Measurements from ENCODE around the gene TMEM272.

TMEM272 gene

GRCh38 chr13:51811920-51812451 is 33.0 kb downstream of the TMEM272 start:
- DNase-seq (ENCODE audit: low spot score): no peak
- TF ChIP-seq, protein P1, sequence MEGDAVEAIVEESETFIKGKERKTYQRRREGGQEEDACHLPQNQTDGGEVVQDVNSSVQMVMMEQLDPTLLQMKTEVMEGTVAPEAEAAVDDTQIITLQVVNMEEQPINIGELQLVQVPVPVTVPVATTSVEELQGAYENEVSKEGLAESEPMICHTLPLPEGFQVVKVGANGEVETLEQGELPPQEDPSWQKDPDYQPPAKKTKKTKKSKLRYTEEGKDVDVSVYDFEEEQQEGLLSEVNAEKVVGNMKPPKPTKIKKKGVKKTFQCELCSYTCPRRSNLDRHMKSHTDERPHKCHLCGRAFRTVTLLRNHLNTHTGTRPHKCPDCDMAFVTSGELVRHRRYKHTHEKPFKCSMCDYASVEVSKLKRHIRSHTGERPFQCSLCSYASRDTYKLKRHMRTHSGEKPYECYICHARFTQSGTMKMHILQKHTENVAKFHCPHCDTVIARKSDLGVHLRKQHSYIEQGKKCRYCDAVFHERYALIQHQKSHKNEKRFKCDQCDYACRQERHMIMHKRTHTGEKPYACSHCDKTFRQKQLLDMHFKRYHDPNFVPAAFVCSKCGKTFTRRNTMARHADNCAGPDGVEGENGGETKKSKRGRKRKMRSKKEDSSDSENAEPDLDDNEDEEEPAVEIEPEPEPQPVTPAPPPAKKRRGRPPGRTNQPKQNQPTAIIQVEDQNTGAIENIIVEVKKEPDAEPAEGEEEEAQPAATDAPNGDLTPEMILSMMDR (IDR thresholded peaks at IDR 0.05; ENCODE audit: extremely low read depth, insufficient read depth, missing control alignments): no peak
- in situ Hi-C loops (cut with MboI; ENCODE audit: low pct_unique_long_range_greater_than_20kb, low sequenced_read_pairs, unreplicated experiment): loop anchor here (25.0 kb wide), 2 partner anchors 325 to 675 kb away; partner anchors contain the start of gene NEK5

GRCh38 chr13:51811046-51811445 is 33.9 kb downstream of the TMEM272 start:
- in situ Hi-C loops (cut with MboI; ENCODE audit: low pct_unique_long_range_greater_than_20kb, low sequenced_read_pairs, unreplicated experiment): loop anchor here (25.0 kb wide), 2 partner anchors 326 to 674 kb away; partner anchors contain the start of gene NEK5
- TF ChIP-seq, protein P1 (IDR thresholded peaks at IDR 0.05; ENCODE audit: extremely low read depth, insufficient read depth, missing control alignments): no peak

DNA sequence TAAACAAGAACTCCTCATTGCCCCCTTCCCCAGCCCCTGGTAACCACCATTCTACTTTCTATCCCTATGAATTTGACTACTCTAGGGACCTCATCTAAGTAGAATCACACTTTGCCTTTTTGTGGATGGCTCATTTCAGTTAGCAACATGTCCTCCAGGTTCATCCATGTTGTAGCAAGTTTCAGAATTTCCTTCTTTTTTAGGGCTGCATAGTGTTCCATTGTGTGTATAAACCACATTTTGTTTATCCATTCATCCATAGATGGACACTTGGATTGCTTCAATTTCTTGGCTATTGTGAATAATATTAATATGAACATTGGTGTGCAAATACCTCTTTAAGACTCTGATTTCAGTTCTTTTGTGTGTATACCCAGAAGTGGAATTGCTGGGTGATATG is 36.2 kb downstream of the TMEM272 start:
- in situ Hi-C loops (cut with MboI; ENCODE audit: low pct_unique_long_range_greater_than_20kb, low sequenced_read_pairs, unreplicated experiment): loop anchor here (10.0 to 25.0 kb wide), 3 partner anchors 328 to 672 kb away; partner anchors contain the start of gene NEK5
- no peak for DNase-seq (ENCODE audit: low spot score)
- TF ChIP-seq, protein P1 (IDR thresholded peaks at IDR 0.05; ENCODE audit: extremely low read depth, insufficient read depth, missing control alignments): no peak

More at GRCh38 chr13:51811046-51811445, 33.9 kb downstream of the TMEM272 start:
- no peak for DNase-seq (ENCODE audit: low spot score)

DNA sequence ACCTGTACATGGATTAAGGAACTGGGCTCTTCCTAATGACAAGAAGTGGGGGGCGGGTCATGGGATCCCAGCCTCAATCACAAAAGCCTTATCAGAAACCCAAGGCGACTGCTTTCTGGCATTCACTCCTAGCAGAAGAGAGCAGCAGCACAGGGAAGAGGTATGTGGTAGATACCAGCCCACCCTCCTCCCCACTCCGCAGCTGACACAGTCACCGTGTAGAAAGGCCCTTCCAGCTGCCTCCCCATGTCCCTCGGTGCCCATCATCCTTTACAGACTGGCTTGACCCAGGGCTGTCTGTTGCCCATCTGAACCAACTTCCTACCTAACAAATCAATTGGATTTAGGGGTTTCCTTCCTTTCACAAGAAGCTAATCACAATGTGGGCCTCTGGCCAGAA is 37.9 kb downstream of the TMEM272 start:
- no peak for DNase-seq (ENCODE audit: low spot score)
- TF ChIP-seq, protein P1 (IDR thresholded peaks at IDR 0.05; ENCODE audit: extremely low read depth, insufficient read depth, missing control alignments): no peak
- in situ Hi-C loops (cut with MboI; ENCODE audit: low pct_unique_long_range_greater_than_20kb, low sequenced_read_pairs, unreplicated experiment): loop anchor here (10.0 to 25.0 kb wide), 3 partner anchors 330 to 670 kb away; partner anchors contain the start of gene NEK5

DNA sequence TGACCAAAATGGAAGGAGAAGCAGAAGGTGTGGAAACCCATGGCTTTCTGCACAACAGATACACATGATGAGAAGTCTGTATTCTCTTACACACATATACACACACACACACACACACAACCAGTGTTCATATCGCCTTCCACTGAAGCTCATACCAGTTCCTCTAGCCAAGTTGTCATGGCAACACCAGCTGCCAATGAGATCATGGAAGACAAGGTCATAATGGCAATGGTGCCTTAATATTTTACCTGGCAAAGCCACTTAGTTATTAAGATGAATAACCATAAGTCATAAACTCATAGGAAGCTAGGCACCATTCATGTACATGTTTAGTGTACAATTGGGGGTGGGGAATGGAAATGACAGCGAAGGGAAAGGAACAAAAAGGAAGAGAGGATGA is 38.4 kb downstream of the TMEM272 start:
- in situ Hi-C loops (cut with MboI; ENCODE audit: low pct_unique_long_range_greater_than_20kb, low sequenced_read_pairs, unreplicated experiment): loop anchor here (10.0 to 25.0 kb wide), 3 partner anchors 331 to 669 kb away; partner anchors contain the start of gene NEK5
- TF ChIP-seq, protein P1 (IDR thresholded peaks at IDR 0.05; ENCODE audit: extremely low read depth, insufficient read depth, missing control alignments): no peak
- no peak for DNase-seq (ENCODE audit: low spot score)

DNA sequence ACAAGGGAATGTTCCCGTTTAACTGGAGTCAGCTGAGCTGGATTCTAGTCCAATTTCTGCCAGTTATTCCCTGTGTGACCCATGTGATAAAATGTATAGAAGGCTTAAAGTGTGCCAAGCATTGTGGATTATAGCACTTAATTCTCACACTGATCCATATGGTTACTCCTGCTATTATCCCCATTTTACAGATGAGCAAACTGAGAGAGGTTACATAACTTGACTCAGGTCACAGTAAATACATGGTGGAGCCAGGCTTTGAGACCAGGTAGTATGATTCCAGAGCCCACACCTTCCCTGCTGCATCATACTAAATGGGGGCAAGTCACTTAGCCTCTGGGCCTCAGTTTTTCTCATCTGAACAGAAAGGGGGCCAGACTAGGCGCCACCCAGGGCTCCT is 39.1 kb downstream of the TMEM272 start:
- DNase-seq (ENCODE audit: low spot score): no peak
- TF ChIP-seq, protein P1 (IDR thresholded peaks at IDR 0.05; ENCODE audit: extremely low read depth, insufficient read depth, missing control alignments): no peak
- in situ Hi-C loops (cut with MboI; ENCODE audit: low pct_unique_long_range_greater_than_20kb, low sequenced_read_pairs, unreplicated experiment): loop anchor here (10.0 to 25.0 kb wide), 3 partner anchors 331 to 669 kb away; partner anchors contain the start of gene NEK5

Measured in GM13977 (cell line).